ENCODE measurements around the gene PRCD.

The PRCD gene

DNA sequence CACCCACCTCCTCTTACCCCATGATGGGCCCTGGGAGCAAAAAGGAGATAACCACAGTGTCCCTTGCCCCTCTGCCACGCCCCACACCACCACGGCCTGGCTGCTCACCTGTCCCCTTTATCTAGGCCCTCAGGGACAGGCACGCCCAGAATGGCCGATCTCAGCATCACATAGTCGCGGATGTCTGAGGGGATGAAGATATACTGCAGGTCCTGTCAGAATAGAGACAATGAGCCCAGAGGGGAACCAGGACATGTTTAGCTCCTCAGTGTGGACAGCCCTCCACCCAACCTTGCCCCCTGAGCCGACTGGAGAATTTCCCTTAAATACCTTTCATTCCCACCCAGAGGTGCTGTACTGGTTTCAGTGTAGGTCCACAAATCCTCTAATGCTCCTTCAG, 30.6 kb downstream of the PRCD start:
- H3K4me3 ChIP-seq (ENCODE audit: low read depth, low read length), result no peak overlapping the region
- TF ChIP-seq, protein P1, sequence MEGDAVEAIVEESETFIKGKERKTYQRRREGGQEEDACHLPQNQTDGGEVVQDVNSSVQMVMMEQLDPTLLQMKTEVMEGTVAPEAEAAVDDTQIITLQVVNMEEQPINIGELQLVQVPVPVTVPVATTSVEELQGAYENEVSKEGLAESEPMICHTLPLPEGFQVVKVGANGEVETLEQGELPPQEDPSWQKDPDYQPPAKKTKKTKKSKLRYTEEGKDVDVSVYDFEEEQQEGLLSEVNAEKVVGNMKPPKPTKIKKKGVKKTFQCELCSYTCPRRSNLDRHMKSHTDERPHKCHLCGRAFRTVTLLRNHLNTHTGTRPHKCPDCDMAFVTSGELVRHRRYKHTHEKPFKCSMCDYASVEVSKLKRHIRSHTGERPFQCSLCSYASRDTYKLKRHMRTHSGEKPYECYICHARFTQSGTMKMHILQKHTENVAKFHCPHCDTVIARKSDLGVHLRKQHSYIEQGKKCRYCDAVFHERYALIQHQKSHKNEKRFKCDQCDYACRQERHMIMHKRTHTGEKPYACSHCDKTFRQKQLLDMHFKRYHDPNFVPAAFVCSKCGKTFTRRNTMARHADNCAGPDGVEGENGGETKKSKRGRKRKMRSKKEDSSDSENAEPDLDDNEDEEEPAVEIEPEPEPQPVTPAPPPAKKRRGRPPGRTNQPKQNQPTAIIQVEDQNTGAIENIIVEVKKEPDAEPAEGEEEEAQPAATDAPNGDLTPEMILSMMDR (IDR thresholded peaks at IDR 0.05; ENCODE audit: low read depth, low read length), result no peak
- no peak for DNase-seq (ENCODE audit: low read depth, low spot score)
- in situ Hi-C loops (cut with HindIII; ENCODE audit: low sequenced_read_pairs), result no loop called here

DNA sequence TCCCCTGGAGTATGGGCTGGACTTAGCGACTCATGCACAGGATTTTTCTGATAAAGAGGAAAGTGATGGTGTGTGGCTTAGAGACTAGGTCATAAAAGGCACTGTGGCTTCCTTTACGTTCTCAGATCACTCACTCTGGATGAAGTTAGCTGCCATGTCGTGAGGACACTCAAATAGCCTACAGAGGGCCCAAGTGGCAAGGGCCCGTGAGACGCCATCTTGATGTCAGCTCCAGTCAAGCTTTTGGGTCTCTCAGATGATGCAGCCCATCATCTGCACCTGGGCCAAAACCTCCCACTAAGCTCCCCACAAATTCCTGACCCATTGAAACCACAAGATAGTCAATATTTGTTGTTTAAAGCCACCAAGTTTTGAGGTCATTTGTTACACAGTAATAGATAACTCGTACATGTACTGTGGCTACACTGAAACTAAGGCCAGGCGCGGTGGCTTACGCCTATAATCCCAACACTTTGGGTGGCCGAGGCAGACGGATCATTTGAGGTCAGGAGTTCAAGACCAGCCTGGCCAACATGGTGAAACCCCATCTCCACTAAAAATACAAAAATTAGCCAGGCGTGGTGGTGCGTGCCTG, 31.1 kb downstream of the PRCD start:
- in situ Hi-C loops (cut with HindIII; ENCODE audit: low sequenced_read_pairs), result no loop called here
- no peak overlapping the region for H3K4me3 ChIP-seq (ENCODE audit: low read depth, low read length)
- TF ChIP-seq, protein P1 (IDR thresholded peaks at IDR 0.05; ENCODE audit: low read depth, low read length), result no peak
- DNase-seq (ENCODE audit: low read depth, low spot score), result no peak

DNA sequence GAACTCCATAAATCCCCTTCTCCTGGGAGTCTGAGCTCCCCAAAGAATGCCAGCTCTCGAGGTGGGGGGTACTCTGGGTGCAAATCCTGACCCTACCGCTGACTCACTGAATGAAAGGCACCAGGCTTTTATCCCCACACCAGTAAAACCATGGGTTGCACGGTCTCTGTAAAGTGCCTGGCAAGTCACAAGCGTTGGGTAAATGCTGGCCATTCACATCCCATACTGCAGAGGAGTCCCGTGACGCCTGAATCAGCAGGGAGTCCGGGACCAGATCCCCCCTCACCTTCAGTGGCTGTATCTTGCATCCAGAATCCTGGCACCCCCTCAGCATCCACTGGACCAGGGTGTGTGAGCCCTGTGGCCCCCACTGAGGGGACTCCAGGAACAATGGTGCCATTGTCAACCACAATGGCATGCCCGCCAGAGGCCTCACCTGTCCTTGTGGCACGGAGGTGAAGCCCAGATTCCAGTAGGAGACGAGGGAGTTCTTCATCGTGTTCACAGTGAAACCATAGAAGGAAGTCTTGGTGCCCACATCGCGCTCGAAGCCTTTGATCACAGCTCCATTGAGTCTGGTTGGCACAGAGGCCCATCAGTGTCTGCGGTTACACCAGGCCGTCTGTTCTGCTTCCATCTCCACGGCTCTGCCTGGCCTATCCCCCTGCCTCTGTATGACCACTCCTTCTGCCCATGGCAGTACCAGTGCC, 32.5 kb downstream of the PRCD start:
- in situ Hi-C loops (cut with HindIII; ENCODE audit: low sequenced_read_pairs), result no loop called here
- no peak overlapping the region for H3K4me3 ChIP-seq (ENCODE audit: low read depth, low read length)
- TF ChIP-seq, protein P1 (IDR thresholded peaks at IDR 0.05; ENCODE audit: low read depth, low read length), result no peak
- no peak for DNase-seq (ENCODE audit: low read depth, low spot score)

DNA sequence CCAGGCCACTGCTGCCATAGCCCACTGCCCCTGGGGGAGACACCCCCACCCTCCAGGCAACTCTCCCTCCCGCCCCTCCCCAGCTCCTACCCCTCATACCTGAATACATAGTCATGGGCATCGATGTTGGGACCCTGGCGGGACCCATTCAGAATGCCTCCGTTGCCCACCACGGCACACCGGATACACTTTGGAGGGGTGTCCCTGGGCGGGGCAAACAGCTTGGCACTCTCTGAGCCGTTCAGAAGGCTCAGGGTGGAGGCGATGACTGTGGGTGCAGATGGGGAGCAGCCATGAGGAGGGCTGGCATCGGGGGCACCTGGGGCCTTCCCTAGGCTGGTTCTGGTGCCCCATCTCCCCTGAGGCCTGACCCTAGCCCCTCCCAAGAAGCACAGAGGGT, 33.3 kb downstream of the PRCD start:
- TF ChIP-seq, protein P1 (IDR thresholded peaks at IDR 0.05; ENCODE audit: low read depth, low read length), result no peak
- in situ Hi-C loops (cut with HindIII; ENCODE audit: low sequenced_read_pairs), result no loop called here

DNA sequence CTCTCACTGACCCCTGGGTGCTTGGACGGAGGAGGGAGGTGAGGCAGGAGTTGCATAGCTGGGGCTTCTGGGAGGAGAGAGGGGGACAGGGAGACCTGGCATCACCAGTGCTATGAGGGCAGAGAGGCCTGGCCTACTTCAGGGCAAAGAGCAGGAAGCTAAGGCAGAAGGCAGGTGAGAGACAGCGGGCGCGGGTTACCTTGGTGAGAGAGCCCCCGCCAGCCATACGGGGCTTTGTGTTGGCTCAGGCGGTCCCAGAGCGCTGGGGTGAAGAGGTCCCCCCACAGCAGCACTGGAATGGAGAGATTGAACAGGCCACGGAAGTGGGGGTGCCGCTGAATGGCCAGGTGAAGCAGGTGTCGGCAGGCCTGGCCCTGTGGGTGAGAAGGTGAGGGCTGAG, 34.3 kb downstream of the PRCD start:
- DNase-seq (ENCODE audit: low read depth, low spot score), result no peak
- TF ChIP-seq, protein P1 (IDR thresholded peaks at IDR 0.05; ENCODE audit: low read depth, low read length), result no peak
- in situ Hi-C loops (cut with HindIII; ENCODE audit: low sequenced_read_pairs), result no loop called here
- no peak overlapping the region for H3K4me3 ChIP-seq (ENCODE audit: low read depth, low read length)

More for the DNA sequence above, 33.3 kb downstream of the PRCD start:
- H3K4me3 ChIP-seq (ENCODE audit: low read depth, low read length), result no peak overlapping the region
- DNase-seq (ENCODE audit: low read depth, low spot score), result no peak

DNA sequence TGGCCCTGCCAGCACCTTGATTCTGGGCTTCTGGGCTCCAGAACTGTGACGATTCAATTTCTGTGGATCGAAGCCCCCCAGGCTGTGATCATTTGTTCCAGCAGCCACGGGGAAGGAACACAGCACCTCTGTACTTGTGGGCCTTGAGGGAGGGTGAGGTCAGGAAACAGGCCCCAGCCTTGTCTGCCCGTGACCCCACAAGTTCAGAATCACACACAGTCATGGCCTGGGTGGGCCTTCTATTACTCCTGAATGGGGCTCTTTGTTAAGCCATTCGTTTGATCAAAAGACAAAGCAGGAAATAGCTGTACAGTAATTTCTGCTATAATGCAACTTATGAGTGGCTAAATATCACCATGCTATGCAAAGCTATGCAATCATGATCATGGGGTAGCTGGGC, 35.7 kb downstream of the PRCD start:
- in situ Hi-C loops (cut with HindIII; ENCODE audit: low sequenced_read_pairs), result no loop called here
- TF ChIP-seq, protein P1 (IDR thresholded peaks at IDR 0.05; ENCODE audit: low read depth, low read length), result no peak
- H3K4me3 ChIP-seq (ENCODE audit: low read depth, low read length), result no peak overlapping the region
- DNase-seq (ENCODE audit: low read depth, low spot score), result no peak

Measured in astrocyte of the spinal cord (primary cell).